Measurements from ENCODE around the gene RWDD3. TPM values are rescaled to one million over a fixed set of nuclear protein-coding genes. Genes with fewer than 3 reads are reported as not detected.

Gene RWDD3
- total and polyA plus RNA-seq, 2 experiments from 2014 or later = 23.0 to 28.5 TPM

GRCh38 chr1:95217371-95217770, 16.6 kb upstream of the RWDD3 start:
- H3K79me2 ChIP-seq = no peaks in the 10 kb centered on the region
- H3K4me1 ChIP-seq (ENCODE audit: insufficient read depth) = no peaks in the 10 kb centered on the region
- 58% methylated on average over 1 of the region's 1 CpG for WGBS (ENCODE audit: low lambda C conversion rate, missing lambda C conversion rate)
- no peaks in the 10 kb centered on the region for H3K27me3 ChIP-seq
- H3K4me3 ChIP-seq = no peak overlapping the region
- DNase-seq (ENCODE audit: low spot score) = no peak
- no peak overlapping the region for H2AFZ ChIP-seq
- no peaks in the 10 kb centered on the region for H3K36me3 ChIP-seq (replicated peaks; ENCODE audit: insufficient read depth, low read depth)
- TF ChIP-seq EZH2 (IDR thresholded peaks at IDR 0.05; ENCODE audit: borderline replicate concordance) (no peak), EZH2phosphoT487 (IDR thresholded peaks at IDR 0.05; ENCODE audit: low read depth, severe bottlenecking, unreplicated experiment) (no peak), CTCF (IDR thresholded peaks at IDR 0.05; ENCODE audit: poor library complexity) (no peak)
- H3K27ac ChIP-seq = no peak overlapping the region
- no peaks in the 10 kb centered on the region for H3K9me3 ChIP-seq (ENCODE audit: low read depth)
- H3K4me2 ChIP-seq = no peak overlapping the region
- no peaks in the 10 kb centered on the region for H4K20me1 ChIP-seq (ENCODE audit: insufficient read depth, poor library complexity, severe bottlenecking)
- no peaks in the 10 kb centered on the region for H3K9me2 ChIP-seq (replicated peaks; ENCODE audit: insufficient read depth)

GRCh38 chr1:95219407-95219806, 14.6 kb upstream of the RWDD3 start:
- Histone ChIP-seq H2AFZ (no peak overlapping the region), H3K4me3 (no peak overlapping the region), H3K36me3 (replicated peaks; ENCODE audit: insufficient read depth, low read depth) (no peaks in the 10 kb centered on the region), H3K79me2 (no peaks in the 10 kb centered on the region), H3K4me1 (ENCODE audit: insufficient read depth) (no peaks in the 10 kb centered on the region), H3K4me2 (no peak overlapping the region), H3K9me3 (ENCODE audit: low read depth) (no peaks in the 10 kb centered on the region), H4K20me1 (ENCODE audit: insufficient read depth, poor library complexity, severe bottlenecking) (no peaks in the 10 kb centered on the region), H3K27me3 (no peaks in the 10 kb centered on the region), H3K27ac (no peak overlapping the region), H3K9me2 (replicated peaks; ENCODE audit: insufficient read depth) (no peaks in the 10 kb centered on the region)
- TF ChIP-seq CTCF (IDR thresholded peaks at IDR 0.05; ENCODE audit: poor library complexity) (no peak), EZH2 (IDR thresholded peaks at IDR 0.05; ENCODE audit: borderline replicate concordance) (no peak), EZH2phosphoT487 (IDR thresholded peaks at IDR 0.05; ENCODE audit: low read depth, severe bottlenecking, unreplicated experiment) (no peak)
- no peak for DNase-seq (ENCODE audit: low spot score)
- 96% methylated on average over 4 of the region's 4 CpGs for WGBS (ENCODE audit: low lambda C conversion rate, missing lambda C conversion rate)

GRCh38 chr1:95221306-95221705, 12.7 kb upstream of the RWDD3 start:
- Histone ChIP-seq H3K4me3 (no peak overlapping the region), H3K4me1 (ENCODE audit: insufficient read depth) (no peaks in the 10 kb centered on the region), H2AFZ (no peak overlapping the region), H3K79me2 (no peaks in the 10 kb centered on the region), H4K20me1 (ENCODE audit: insufficient read depth, poor library complexity, severe bottlenecking) (no peaks in the 10 kb centered on the region), H3K27me3 (no peaks in the 10 kb centered on the region), H3K4me2 (no peak overlapping the region), H3K9me3 (ENCODE audit: low read depth) (no peaks in the 10 kb centered on the region), H3K9me2 (replicated peaks; ENCODE audit: insufficient read depth) (no peaks in the 10 kb centered on the region), H3K36me3 (replicated peaks; ENCODE audit: insufficient read depth, low read depth) (no peaks in the 10 kb centered on the region), H3K27ac (no peak overlapping the region)
- WGBS (ENCODE audit: low lambda C conversion rate, missing lambda C conversion rate) = 80% methylated on average over 6 of the region's 6 CpGs
- DNase-seq (ENCODE audit: low spot score) = no peak
- TF ChIP-seq EZH2 (IDR thresholded peaks at IDR 0.05; ENCODE audit: borderline replicate concordance) (no peak), CTCF (IDR thresholded peaks at IDR 0.05; ENCODE audit: poor library complexity) (no peak), EZH2phosphoT487 (IDR thresholded peaks at IDR 0.05; ENCODE audit: low read depth, severe bottlenecking, unreplicated experiment) (no peak)

GRCh38 chr1:95222629-95223028, 11.4 kb upstream of the RWDD3 start:
- no peak overlapping the region for H3K4me2 ChIP-seq
- H3K4me3 ChIP-seq = no peak overlapping the region
- TF ChIP-seq CTCF (IDR thresholded peaks at IDR 0.05; ENCODE audit: poor library complexity) (no peak), EZH2 (IDR thresholded peaks at IDR 0.05; ENCODE audit: borderline replicate concordance) (no peak), EZH2phosphoT487 (IDR thresholded peaks at IDR 0.05; ENCODE audit: low read depth, severe bottlenecking, unreplicated experiment) (no peak)
- no peaks in the 10 kb centered on the region for H3K27me3 ChIP-seq
- H3K79me2 ChIP-seq = no peaks in the 10 kb centered on the region
- no peak overlapping the region for H2AFZ ChIP-seq
- no peaks in the 10 kb centered on the region for H4K20me1 ChIP-seq (ENCODE audit: insufficient read depth, poor library complexity, severe bottlenecking)
- H3K9me2 ChIP-seq (replicated peaks; ENCODE audit: insufficient read depth) = no peaks in the 10 kb centered on the region
- WGBS (ENCODE audit: low lambda C conversion rate, missing lambda C conversion rate) = 94% methylated on average over 2 of the region's 2 CpGs
- DNase-seq (ENCODE audit: low spot score) = no peak
- H3K27ac ChIP-seq = no peak overlapping the region
- H3K36me3 ChIP-seq (replicated peaks; ENCODE audit: insufficient read depth, low read depth) = no peaks in the 10 kb centered on the region
- no peaks in the 10 kb centered on the region for H3K9me3 ChIP-seq (ENCODE audit: low read depth)
- no peaks in the 10 kb centered on the region for H3K4me1 ChIP-seq (ENCODE audit: insufficient read depth)
